Measurements from ENCODE around the gene RABGAP1L. TPM values are rescaled to one million over a fixed set of nuclear protein-coding genes. Genes with fewer than 3 reads are reported as not detected.

The RABGAP1L gene
- total and polyA plus RNA-seq, 10 of the 15 experiments (the other 5 are each of a cell fraction or from before 2014, with no cell fraction given): 5.8 to 194 (median 113) TPM

DNA sequence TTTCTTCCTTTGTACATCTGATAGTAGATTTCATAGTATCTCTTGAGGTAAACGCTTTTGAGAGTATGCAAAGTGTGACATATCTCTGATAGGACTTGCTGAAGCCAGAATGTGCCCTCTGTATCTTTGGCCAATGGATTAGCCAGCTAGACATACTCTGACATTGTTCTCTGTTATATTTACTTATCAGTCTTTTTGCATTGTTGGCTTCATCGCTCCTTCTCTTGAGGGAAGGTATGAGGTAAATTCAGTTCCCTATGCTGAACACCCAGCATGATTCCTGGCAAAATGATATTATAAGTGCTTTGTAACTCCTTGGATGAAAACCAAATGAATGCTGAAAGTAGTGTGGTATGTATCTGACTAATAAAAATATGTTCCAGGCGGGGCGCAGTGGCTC is 677.2 kb downstream of the RABGAP1L start:
- Histone ChIP-seq H3K9me3 (replicated peaks; ENCODE audit: control insufficient read depth, insufficient read depth, low read length) (no peaks in the 10 kb centered on the region), H3K4me3 (no peak overlapping the region), H3K9ac (ENCODE audit: control insufficient read depth, insufficient read depth, low read length) (no peak overlapping the region), H4K20me1 (ENCODE audit: control insufficient read depth, insufficient read depth) (no peaks in the 10 kb centered on the region), H3K27ac (ENCODE audit: control insufficient read depth, insufficient read depth) (no peak overlapping the region), H3K79me2 (ENCODE audit: control insufficient read depth, insufficient read depth, low read length) (no peaks in the 10 kb centered on the region), H3K4me1 (ENCODE audit: control insufficient read depth, insufficient read depth, low read length) (no peaks in the 10 kb centered on the region), H3K27me3 (replicated peaks in 1 of 2; ENCODE audit: control insufficient read depth in 2 of 2, insufficient read depth in 2 of 2, low read length in 1 of 2) (no peaks in the 10 kb centered on the region), H3K4me2 (ENCODE audit: control insufficient read depth, insufficient read depth) (no peak overlapping the region), H2AFZ (ENCODE audit: control insufficient read depth, low read depth, low read length) (no peak overlapping the region), H3K36me3 (ENCODE audit: control insufficient read depth in 2 of 2, insufficient read depth in 2 of 2, low read length in 1 of 2) (no peaks in the 10 kb centered on the region; a peak in 1 of 4 replicates)
- no TSS peak for BruUV-seq (replicated peaks)
- RAD21 ChIA-PET (ENCODE audit: unreplicated experiment): no interaction called here
- intact Hi-C loops (cut with micrococcal nuclease; ENCODE audit: unreplicated experiment) (no loop called here), in situ Hi-C loops (cut with MboI) (no loop called here)
- WGBS (ENCODE audit: insufficient coverage, insufficient replicate concordance, low lambda C conversion rate, missing lambda C conversion rate): 97% methylated on average over 4 of the region's 4 CpGs
- no peak for DNase-seq (ENCODE audit: low read depth, low spot score)
- FAIRE-seq: no peak
- POLR2A ChIA-PET: no interaction called here
- SMC1A ChIA-PET (ENCODE audit: uncharacterized antibody, unreplicated experiment): no interaction called here
- no peak for ATAC-seq
- CTCF ChIA-PET: no interaction called here
- TF ChIP-seq MLLT1 (IDR thresholded peaks at IDR 0.05) (no peak), SIN3A (IDR thresholded peaks at IDR 0.05; ENCODE audit: low read depth, low read length) (no peak), CHD2 (IDR thresholded peaks at IDR 0.05; ENCODE audit: borderline replicate concordance, low read depth, low read length) (no peak), ZBED1 (IDR thresholded peaks at IDR 0.05; ENCODE audit: borderline replicate concordance) (no peak), ATF7 (IDR thresholded peaks at IDR 0.05; ENCODE audit: low read depth) (no peak), HDAC6 (IDR thresholded peaks at IDR 0.05; ENCODE audit: unreplicated experiment) (no peak), CBX5 (IDR thresholded peaks at IDR 0.05; ENCODE audit: low read depth) (no peak), NFXL1 (IDR thresholded peaks at IDR 0.05; ENCODE audit: borderline replicate concordance) (no peak), KDM1A (IDR thresholded peaks at IDR 0.05; ENCODE audit: borderline replicate concordance) (no peak), NR2F1 (conservative IDR thresholded peaks at IDR 0.05) (no peak), SMAD1 (IDR thresholded peaks at IDR 0.05; ENCODE audit: low read depth, partially characterized antibody) (no peak), HCFC1 (IDR thresholded peaks at IDR 0.05; ENCODE audit: low read length) (no peak)
- TF ChIP-seq, protein P1, sequence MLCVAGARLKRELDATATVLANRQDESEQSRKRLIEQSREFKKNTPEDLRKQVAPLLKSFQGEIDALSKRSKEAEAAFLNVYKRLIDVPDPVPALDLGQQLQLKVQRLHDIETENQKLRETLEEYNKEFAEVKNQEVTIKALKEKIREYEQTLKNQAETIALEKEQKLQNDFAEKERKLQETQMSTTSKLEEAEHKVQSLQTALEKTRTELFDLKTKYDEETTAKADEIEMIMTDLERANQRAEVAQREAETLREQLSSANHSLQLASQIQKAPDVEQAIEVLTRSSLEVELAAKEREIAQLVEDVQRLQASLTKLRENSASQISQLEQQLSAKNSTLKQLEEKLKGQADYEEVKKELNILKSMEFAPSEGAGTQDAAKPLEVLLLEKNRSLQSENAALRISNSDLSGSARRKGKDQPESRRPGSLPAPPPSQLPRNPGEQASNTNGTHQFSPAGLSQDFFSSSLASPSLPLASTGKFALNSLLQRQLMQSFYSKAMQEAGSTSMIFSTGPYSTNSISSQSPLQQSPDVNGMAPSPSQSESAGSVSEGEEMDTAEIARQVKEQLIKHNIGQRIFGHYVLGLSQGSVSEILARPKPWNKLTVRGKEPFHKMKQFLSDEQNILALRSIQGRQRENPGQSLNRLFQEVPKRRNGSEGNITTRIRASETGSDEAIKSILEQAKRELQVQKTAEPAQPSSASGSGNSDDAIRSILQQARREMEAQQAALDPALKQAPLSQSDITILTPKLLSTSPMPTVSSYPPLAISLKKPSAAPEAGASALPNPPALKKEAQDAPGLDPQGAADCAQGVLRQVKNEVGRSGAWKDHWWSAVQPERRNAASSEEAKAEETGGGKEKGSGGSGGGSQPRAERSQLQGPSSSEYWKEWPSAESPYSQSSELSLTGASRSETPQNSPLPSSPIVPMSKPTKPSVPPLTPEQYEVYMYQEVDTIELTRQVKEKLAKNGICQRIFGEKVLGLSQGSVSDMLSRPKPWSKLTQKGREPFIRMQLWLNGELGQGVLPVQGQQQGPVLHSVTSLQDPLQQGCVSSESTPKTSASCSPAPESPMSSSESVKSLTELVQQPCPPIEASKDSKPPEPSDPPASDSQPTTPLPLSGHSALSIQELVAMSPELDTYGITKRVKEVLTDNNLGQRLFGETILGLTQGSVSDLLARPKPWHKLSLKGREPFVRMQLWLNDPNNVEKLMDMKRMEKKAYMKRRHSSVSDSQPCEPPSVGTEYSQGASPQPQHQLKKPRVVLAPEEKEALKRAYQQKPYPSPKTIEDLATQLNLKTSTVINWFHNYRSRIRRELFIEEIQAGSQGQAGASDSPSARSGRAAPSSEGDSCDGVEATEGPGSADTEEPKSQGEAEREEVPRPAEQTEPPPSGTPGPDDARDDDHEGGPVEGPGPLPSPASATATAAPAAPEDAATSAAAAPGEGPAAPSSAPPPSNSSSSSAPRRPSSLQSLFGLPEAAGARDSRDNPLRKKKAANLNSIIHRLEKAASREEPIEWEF (IDR thresholded peaks at IDR 0.05; ENCODE audit: insufficient replicate concordance, low read depth, low read length): no peak
- TF ChIP-seq, protein P2, sequence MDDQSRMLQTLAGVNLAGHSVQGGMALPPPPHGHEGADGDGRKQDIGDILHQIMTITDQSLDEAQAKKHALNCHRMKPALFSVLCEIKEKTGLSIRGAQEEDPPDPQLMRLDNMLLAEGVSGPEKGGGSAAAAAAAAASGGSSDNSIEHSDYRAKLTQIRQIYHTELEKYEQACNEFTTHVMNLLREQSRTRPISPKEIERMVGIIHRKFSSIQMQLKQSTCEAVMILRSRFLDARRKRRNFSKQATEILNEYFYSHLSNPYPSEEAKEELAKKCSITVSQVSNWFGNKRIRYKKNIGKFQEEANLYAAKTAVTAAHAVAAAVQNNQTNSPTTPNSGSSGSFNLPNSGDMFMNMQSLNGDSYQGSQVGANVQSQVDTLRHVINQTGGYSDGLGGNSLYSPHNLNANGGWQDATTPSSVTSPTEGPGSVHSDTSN (IDR thresholded peaks at IDR 0.05; ENCODE audit: insufficient replicate concordance, low read depth, low read length): no peak
- TF ChIP-seq, protein P3, sequence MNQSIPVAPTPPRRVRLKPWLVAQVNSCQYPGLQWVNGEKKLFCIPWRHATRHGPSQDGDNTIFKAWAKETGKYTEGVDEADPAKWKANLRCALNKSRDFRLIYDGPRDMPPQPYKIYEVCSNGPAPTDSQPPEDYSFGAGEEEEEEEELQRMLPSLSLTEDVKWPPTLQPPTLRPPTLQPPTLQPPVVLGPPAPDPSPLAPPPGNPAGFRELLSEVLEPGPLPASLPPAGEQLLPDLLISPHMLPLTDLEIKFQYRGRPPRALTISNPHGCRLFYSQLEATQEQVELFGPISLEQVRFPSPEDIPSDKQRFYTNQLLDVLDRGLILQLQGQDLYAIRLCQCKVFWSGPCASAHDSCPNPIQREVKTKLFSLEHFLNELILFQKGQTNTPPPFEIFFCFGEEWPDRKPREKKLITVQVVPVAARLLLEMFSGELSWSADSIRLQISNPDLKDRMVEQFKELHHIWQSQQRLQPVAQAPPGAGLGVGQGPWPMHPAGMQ (IDR thresholded peaks at IDR 0.05; ENCODE audit: borderline replicate concordance): no peak
- TF ChIP-seq, protein P4, sequence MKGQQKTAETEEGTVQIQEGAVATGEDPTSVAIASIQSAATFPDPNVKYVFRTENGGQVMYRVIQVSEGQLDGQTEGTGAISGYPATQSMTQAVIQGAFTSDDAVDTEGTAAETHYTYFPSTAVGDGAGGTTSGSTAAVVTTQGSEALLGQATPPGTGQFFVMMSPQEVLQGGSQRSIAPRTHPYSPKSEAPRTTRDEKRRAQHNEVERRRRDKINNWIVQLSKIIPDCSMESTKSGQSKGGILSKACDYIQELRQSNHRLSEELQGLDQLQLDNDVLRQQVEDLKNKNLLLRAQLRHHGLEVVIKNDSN (IDR thresholded peaks at IDR 0.05; ENCODE audit: borderline replicate concordance, extremely low read length, insufficient read depth, low read depth, low read length): no peak

Measured in GM12878 (cell line).